ENCODE measurements around the gene ASXL2.

ASXL2 gene

DNA sequence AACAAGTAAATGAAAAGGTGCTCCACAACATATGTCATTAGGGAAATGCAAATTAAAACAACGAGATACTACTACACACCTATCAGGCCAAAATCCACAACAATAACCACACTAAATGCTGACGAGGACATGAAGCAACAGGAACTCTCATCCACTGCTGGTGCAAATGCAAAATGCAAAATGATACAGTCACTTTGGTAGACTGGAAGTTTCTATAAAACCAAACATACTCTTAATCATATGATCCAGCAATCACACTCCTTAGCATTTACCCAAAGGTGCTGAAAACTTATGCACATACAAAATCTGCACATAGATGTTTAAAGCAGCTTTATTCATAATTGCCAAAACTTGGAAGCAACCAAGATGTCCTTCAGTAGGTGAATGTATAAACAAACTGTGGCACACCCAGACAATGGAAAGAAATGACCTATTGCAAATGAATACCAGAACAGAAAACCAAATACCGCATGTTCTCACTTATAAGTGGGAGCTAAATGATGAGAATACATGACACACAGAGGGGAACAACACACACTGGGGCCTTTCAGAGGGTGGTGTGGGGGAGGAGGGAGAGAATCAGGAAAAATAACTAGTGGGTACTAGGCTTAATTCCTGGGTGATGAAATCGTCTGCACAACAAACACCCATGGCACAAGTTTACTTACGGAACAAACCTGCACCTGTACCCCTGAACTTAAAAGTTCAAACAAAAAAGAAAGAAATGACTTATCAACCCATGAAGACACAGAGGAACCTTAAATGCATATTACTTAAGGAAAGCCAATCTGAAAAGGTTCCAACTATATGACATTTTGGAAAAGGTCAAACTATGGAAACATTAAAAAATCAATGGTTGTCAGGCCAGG is 80.4 kb downstream of the ASXL2 start:
- H3K4me3 ChIP-seq (ENCODE audit: low read depth, low read length): no peak overlapping the region
- TF ChIP-seq, protein P1, sequence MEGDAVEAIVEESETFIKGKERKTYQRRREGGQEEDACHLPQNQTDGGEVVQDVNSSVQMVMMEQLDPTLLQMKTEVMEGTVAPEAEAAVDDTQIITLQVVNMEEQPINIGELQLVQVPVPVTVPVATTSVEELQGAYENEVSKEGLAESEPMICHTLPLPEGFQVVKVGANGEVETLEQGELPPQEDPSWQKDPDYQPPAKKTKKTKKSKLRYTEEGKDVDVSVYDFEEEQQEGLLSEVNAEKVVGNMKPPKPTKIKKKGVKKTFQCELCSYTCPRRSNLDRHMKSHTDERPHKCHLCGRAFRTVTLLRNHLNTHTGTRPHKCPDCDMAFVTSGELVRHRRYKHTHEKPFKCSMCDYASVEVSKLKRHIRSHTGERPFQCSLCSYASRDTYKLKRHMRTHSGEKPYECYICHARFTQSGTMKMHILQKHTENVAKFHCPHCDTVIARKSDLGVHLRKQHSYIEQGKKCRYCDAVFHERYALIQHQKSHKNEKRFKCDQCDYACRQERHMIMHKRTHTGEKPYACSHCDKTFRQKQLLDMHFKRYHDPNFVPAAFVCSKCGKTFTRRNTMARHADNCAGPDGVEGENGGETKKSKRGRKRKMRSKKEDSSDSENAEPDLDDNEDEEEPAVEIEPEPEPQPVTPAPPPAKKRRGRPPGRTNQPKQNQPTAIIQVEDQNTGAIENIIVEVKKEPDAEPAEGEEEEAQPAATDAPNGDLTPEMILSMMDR (IDR thresholded peaks at IDR 0.05; ENCODE audit: control insufficient read depth, extremely low read depth, insufficient read depth): no peak
- DNase-seq (ENCODE audit: low read depth): no peak

DNA sequence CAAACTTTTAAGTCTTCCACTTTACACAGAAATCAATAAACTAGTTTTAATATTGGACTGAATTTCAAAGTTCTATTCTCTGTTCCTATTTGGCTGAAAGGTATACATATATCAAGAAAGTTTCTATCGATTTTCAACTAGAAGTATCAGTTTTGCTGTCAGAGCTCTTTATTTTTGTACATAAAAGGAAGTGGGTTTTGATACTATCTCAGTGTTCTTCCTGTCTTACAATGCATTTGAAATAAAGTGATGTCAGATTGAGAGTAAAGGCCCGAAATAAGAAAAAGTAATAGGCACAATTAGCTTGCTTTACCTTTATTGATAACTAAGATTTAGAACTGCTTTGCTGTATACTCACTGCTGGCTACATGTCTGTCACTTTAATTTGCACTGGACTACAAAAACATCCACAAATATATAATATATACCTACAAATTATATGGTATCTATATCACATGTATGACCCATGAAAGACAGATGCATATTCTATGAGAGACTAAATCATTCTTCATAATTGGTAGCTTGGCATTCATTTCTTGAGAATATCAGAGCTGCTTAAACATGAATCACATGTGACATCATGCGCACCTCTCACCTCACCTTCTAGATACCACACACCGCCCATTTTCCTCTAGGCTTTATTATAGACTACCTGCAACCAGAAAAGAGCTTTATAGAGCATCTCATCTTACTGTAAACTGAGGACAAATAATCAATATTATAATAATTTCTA is 83.6 kb downstream of the ASXL2 start:
- TF ChIP-seq, protein P1 (IDR thresholded peaks at IDR 0.05; ENCODE audit: control insufficient read depth, extremely low read depth, insufficient read depth): no peak
- no peak for DNase-seq (ENCODE audit: low read depth)
- H3K4me3 ChIP-seq (ENCODE audit: low read depth, low read length): no peak overlapping the region

DNA sequence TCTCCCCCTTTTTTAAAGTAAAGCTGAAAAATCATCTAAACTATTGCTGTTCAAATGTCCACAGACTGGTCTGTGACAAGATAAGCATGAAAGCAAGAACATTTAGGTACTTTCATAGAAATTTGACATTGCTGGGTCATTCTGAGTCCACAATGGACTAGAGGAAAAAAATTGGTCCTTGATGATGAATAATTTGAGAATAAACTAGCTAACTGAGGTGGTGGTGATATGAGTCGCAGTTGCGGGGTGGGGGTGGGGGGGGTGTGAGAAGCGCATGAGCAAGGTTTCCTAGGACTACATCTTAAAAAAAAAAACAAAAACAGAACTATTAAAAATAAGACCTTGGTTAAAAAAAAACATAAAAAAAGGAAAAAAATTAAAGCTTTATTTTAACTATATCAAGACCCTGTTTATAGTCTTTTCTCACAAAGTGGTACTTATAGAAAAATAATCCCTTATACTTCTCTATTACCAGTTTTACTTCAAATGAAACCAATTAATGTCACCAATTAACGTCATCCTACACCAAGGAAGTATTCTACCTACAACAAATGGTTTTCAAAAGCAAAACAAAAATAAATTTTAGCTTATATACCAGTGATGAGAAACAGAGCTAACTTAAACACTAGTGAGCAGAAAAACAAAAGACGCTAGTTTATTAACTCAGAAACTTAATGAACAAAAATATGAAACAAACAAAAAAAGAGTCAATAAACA is 88.1 kb downstream of the ASXL2 start:
- DNase-seq (ENCODE audit: low read depth): no peak
- no peak overlapping the region for H3K4me3 ChIP-seq (ENCODE audit: low read depth, low read length)
- TF ChIP-seq, protein P1 (IDR thresholded peaks at IDR 0.05; ENCODE audit: control insufficient read depth, extremely low read depth, insufficient read depth): no peak

DNA sequence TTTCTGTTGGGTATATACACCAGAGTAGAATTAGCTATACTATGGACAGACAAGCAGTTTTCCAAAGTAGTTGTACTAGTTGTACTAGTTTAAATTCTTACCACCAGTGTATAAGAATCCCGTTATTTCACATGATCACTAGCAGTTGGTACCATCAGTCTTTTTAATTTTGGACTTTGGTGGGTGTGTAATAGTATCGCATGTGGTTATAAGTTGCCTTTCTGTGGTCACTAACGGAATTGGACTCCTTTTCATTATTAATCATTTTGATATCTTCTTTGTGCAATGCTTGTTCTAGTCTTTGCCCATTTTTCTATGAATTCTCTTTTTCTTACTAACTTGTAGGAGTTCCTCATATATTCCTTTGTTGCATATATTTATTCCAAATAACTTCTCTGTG is 89.8 kb downstream of the ASXL2 start:
- TF ChIP-seq, protein P1 (IDR thresholded peaks at IDR 0.05; ENCODE audit: control insufficient read depth, extremely low read depth, insufficient read depth): no peak
- H3K4me3 ChIP-seq (ENCODE audit: low read depth, low read length): no peak overlapping the region
- no peak for DNase-seq (ENCODE audit: low read depth)

DNA sequence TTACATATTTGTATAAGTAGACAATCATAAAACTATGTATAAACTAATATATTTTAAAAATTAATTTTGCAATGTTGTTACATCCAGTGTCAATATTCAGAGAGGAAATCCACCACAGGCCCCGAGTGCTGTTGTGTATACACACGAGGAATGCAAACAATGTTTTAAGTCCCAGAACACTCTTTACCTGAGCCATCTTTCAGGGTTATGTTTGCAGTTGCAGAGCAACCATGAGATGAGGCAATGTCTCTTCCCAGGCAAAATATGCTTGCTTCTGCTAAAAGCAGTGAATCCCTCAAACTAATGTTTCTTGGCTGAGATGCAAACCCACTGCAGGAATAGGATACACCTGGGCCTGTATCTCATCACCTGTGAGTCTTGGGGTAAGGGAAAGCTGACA is 91.3 kb downstream of the ASXL2 start:
- DNase-seq (ENCODE audit: low read depth): peak; percentile 48
- TF ChIP-seq, protein P1 (IDR thresholded peaks at IDR 0.05; ENCODE audit: control insufficient read depth, extremely low read depth, insufficient read depth): no peak
- H3K4me3 ChIP-seq (ENCODE audit: low read depth, low read length): no peak overlapping the region

DNA sequence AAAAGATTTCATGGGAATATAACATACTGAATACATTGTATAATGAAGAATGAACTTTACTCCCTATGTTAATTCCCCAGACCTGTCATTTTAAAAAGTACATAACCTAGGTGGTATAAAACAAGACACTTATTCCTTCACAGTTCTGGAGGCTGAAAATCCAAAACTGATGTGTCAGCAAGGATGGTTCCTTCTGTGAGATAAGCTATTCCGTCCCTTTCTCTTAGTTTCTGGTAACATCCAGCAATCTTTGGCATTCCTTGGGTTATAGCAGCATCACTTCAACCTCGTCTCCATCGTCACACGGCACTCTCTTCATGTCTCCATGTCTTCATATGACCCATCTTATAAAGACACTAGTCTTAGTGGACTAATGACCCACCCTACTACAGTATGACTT is 93.9 kb downstream of the ASXL2 start:
- TF ChIP-seq, protein P1 (IDR thresholded peaks at IDR 0.05; ENCODE audit: control insufficient read depth, extremely low read depth, insufficient read depth): no peak
- no peak for DNase-seq (ENCODE audit: low read depth)
- no peak overlapping the region for H3K4me3 ChIP-seq (ENCODE audit: low read depth, low read length)

Data from LNCaP clone FGC (cell line).